LNCAP (cell line): ENCODE data around the gene GPR158.

ENCODE experiments used
- CTCF ChIP-seq: fragments of 450-650 bp; IDR thresholded peaks from 2 replicates; pipeline ENCODE4 v1.5.1; 2017; ENCODE audit warnings: mild to moderate bottlenecking

GPR158 gene

GRCh38 chr10:25209618-25210017 is 34.8 kb downstream of the GPR158 start:
- TF ChIP-seq CTCF = no peak

- peak; percentile 34; the same call in 1 of the 2 replicates for TF ChIP-seq CTCF
These were observed 35.5 kb downstream of the GPR158 start for GRCh38 chr10:25210265-25210664.

- TF ChIP-seq CTCF = no peak
These were observed 45.4 kb downstream of the GPR158 start for GRCh38 chr10:25220156-25220555.

GRCh38 chr10:25222085-25222660 is 47.4 kb downstream of the GPR158 start:
- no peak for TF ChIP-seq CTCF

GRCh38 chr10:25226775-25227682 is 52.2 kb downstream of the GPR158 start:
- TF ChIP-seq CTCF = peak; percentile 84

GRCh38 chr10:25231751-25232150 is 57.0 kb downstream of the GPR158 start:
- no peak for TF ChIP-seq CTCF

- TF ChIP-seq CTCF = no peak
These were observed 57.4 kb downstream of the GPR158 start for GRCh38 chr10:25232204-25232603.
